ENCODE measurements around the gene TBC1D17. TPM values are rescaled to one million over a fixed set of nuclear protein-coding genes. Genes with fewer than 3 reads are reported as not detected.

Gene TBC1D17
- total and polyA plus RNA-seq, 2 of the 13 experiments (the other 11 are each of a cell fraction or from before 2014, with no cell fraction given): 9.7 to 16.9 TPM

DNA sequence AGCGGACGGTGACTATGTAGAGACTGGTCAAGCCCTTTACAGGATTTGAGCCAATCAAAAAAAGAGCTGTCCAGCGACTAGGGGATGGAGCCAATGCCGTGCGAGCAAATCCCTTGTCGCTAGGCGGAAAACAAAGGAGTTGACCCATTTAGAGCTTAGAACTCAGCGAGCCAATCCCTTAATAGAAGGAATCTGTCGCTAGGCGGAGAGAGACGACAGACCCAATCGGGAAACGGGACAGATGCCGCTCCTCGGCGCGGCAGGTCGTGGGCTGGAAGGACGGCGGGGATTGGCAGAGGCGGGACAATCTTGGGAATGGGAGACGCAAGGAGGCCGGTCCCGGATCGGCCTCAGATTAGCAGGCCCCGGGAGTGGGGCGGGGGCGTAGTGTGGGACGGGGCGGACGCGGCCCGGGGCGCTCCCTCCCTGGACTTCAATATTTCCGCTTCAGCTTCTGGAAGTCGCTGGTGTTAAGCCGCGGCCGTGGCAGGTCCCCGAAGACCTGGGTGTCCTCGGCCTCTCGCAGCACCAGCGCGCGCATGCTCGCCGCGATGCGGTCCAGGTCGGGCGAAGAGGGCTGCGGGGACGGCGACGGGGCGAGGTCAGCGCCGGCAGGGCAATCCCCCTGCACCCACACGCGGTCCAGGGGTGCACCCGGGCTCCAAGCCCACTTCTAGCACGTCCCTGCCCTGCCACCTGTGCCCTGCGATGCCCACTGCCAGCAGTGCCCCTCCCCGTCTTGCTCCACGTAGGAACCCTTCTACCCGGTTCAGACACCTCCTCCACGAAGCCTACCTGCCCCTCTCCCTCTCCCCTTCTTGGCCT, 7.8 kb upstream of the TBC1D17 start (continued):
- TF ChIP-seq ZNF547 (CRISPR knock-in tag; IDR thresholded peaks at IDR 0.05): no peak
- TF ChIP-seq TBX2 (CRISPR knock-in tag; IDR thresholded peaks at IDR 0.05; ENCODE audit: borderline replicate concordance): peak; percentile 62; the same call in 1 of the 2 replicates
- TF ChIP-seq, protein P1, sequence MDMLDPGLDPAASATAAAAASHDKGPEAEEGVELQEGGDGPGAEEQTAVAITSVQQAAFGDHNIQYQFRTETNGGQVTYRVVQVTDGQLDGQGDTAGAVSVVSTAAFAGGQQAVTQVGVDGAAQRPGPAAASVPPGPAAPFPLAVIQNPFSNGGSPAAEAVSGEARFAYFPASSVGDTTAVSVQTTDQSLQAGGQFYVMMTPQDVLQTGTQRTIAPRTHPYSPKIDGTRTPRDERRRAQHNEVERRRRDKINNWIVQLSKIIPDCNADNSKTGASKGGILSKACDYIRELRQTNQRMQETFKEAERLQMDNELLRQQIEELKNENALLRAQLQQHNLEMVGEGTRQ (IDR thresholded peaks at IDR 0.05; ENCODE audit: low read depth, low read length): no peak
- TF ChIP-seq, protein P1 (CRISPR knock-in tag; IDR thresholded peaks at IDR 0.05; ENCODE audit: borderline replicate concordance): no peak; the same call in 1 of the 2 replicates
- TF ChIP-seq MAFG (CRISPR knock-in tag; IDR thresholded peaks at IDR 0.05): no peak
- TF ChIP-seq ISX (CRISPR knock-in tag; conservative IDR thresholded peaks at IDR 0.05): no peak
- TF ChIP-seq, protein P2, sequence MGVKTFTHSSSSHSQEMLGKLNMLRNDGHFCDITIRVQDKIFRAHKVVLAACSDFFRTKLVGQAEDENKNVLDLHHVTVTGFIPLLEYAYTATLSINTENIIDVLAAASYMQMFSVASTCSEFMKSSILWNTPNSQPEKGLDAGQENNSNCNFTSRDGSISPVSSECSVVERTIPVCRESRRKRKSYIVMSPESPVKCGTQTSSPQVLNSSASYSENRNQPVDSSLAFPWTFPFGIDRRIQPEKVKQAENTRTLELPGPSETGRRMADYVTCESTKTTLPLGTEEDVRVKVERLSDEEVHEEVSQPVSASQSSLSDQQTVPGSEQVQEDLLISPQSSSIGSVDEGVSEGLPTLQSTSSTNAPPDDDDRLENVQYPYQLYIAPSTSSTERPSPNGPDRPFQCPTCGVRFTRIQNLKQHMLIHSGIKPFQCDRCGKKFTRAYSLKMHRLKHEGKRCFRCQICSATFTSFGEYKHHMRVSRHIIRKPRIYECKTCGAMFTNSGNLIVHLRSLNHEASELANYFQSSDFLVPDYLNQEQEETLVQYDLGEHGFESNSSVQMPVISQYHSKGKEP (CRISPR knock-in tag; IDR thresholded peaks at IDR 0.05): peak; percentile 41; the same call in 1 of the 2 replicates
- peak; percentile 45 for TF ChIP-seq IKZF4 (CRISPR knock-in tag; IDR thresholded peaks at IDR 0.05; ENCODE audit: borderline replicate concordance, low read depth, not compliant biosample characterization)
- peak; percentile 14 for TF ChIP-seq HOXA3 (CRISPR knock-in tag; IDR thresholded peaks at IDR 0.05)
- TF ChIP-seq, protein P3, sequence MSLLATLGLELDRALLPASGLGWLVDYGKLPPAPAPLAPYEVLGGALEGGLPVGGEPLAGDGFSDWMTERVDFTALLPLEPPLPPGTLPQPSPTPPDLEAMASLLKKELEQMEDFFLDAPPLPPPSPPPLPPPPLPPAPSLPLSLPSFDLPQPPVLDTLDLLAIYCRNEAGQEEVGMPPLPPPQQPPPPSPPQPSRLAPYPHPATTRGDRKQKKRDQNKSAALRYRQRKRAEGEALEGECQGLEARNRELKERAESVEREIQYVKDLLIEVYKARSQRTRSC (CRISPR knock-in tag; IDR thresholded peaks at IDR 0.05; ENCODE audit: low read depth): no peak
- TF ChIP-seq, protein P4, sequence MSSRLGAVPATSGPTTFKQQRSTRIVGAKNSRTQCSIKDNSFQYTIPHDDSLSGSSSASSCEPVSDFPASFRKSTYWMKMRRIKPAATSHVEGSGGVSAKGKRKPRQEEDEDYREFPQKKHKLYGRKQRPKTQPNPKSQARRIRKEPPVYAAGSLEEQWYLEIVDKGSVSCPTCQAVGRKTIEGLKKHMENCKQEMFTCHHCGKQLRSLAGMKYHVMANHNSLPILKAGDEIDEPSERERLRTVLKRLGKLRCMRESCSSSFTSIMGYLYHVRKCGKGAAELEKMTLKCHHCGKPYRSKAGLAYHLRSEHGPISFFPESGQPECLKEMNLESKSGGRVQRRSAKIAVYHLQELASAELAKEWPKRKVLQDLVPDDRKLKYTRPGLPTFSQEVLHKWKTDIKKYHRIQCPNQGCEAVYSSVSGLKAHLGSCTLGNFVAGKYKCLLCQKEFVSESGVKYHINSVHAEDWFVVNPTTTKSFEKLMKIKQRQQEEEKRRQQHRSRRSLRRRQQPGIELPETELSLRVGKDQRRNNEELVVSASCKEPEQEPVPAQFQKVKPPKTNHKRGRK (CRISPR knock-in tag; IDR thresholded peaks at IDR 0.05): no peak
- peak; percentile 21; the same call in 1 of the 2 replicates for TF ChIP-seq HDAC1 (CRISPR knock-in tag; IDR thresholded peaks at IDR 0.05)
- TF ChIP-seq POLR2A (IDR thresholded peaks at IDR 0.05; ENCODE audit: insufficient read depth in 1 of 2, low read depth in 2 of 2, low read length in 2 of 2): peak; percentile 13 to 63; a peak in 2 of 4 replicates
- no peak for TF ChIP-seq MAFK (conservative IDR thresholded peaks at IDR 0.05 in 1 of 2, IDR thresholded peaks at IDR 0.05 in 1 of 2; ENCODE audit: low read length in 2 of 2)
- TF ChIP-seq KDM6A (CRISPR knock-in tag; IDR thresholded peaks at IDR 0.05; ENCODE audit: low read depth): no peak
- no peak for TF ChIP-seq ZNF496 (CRISPR knock-in tag; IDR thresholded peaks at IDR 0.05; ENCODE audit: insufficient replicate concordance)
- peak; percentile 76 for TF ChIP-seq KAT7 (CRISPR knock-in tag; IDR thresholded peaks at IDR 0.05; ENCODE audit: borderline replicate concordance)
- no peak for TF ChIP-seq ZNF781 (CRISPR knock-in tag; IDR thresholded peaks at IDR 0.05; ENCODE audit: borderline replicate concordance, not compliant biosample characterization)
- TF ChIP-seq, protein P5, sequence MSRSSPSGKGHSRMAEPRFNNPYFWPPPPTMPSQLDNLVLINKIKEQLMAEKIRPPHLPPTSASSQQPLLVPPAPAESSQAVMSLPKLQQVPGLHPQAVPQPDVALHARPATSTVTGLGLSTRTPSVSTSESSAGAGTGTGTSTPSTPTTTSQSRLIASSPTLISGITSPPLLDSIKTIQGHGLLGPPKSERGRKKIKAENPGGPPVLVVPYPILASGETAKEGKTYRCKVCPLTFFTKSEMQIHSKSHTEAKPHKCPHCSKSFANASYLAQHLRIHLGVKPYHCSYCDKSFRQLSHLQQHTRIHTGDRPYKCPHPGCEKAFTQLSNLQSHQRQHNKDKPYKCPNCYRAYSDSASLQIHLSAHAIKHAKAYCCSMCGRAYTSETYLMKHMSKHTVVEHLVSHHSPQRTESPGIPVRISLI (CRISPR knock-in tag; IDR thresholded peaks at IDR 0.05; ENCODE audit: borderline replicate concordance): 0 out of 2 replicates have a peak, but pooled peaks have one; percentile 42
- TF ChIP-seq MED1 (CRISPR knock-in tag; IDR thresholded peaks at IDR 0.05): peak; percentile 58; the same call in 1 of the 2 replicates
- 0 out of 2 replicates have a peak, but pooled peaks have one; percentile 41 for TF ChIP-seq ZNF235 (CRISPR knock-in tag; IDR thresholded peaks at IDR 0.05; ENCODE audit: borderline replicate concordance)
